NOMO-1 (cell line): ENCODE data around the gene ZBTB20.

Source experiments
- DNase-seq, 2 experiments: peaks; one replicate each; lab custom pipeline; 2025; ENCODE audit not compliant: unreplicated experiment in 2 of 2; lab: John Stamatoyannopoulos, UW

ZBTB20 gene

GRCh38 chr3:114878114-114878839, 268.8 kb downstream of the ZBTB20 start:
- no peak for DNase-seq

DNA sequence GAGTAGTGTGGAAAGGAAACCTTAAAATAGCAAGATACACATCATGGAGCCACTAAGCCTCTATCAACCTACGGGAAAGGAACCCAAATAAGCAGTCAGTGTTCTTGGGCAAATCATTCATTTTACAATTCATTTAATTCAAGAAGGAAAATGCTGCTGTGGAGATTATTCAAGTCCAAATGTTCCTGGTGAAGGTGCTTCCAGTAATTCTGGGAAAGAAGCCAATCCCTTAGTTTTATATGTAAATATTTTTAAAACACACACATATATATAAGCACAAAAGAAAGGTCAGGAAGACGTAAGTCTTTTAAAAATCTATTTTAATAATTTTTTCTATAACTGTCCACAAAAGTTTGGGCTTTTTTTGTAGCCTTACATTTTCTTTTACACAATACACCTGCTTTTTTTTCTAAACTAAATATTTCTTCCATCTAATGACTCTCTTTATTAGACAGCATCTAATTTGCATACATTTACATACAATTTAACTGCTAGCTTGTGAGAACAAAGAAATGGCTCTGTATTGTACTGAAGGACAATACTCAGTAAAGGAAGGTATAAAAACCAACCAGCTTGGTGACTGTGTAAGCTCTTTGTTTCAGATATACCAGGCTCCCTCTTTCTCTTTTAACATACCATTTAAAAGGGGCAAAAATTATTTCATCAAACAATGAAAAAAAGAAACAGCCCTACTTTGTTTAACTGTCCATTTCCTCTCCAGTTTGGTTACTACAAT, 269.5 kb downstream of the ZBTB20 start:
- no peak for DNase-seq

DNA sequence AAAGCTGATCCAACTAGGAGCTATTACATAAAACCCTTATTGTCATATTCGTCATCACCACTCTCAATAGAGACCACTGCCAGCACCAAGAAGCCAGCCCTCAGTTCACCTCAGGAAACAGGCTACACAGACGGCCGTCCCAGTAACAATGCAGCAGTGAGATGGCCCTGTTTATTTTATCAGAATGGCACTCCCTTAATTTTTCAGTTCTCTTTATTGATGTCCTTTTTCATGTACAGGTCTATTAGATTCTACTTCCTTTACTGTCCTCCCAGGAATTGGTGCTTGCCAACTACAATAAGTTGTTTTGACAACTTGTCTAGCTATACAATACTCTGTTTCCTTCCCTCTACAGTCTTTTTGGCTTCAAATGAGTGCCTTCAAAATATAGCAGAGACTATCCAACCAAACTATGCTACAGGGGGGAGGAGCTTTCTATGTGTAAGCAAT, 272.5 kb downstream of the ZBTB20 start:
- DNase-seq: no peak

- DNase-seq: no peak
These were observed 273.5 kb downstream of the ZBTB20 start for GRCh38 chr3:114873591-114873990.

GRCh38 chr3:114872588-114872987, 274.5 kb downstream of the ZBTB20 start:
- DNase-seq: no peak

- DNase-seq: peak in 1 of 2 experiments; percentile 6
These were observed 275.0 kb downstream of the ZBTB20 start for GRCh38 chr3:114872050-114872449.

DNA sequence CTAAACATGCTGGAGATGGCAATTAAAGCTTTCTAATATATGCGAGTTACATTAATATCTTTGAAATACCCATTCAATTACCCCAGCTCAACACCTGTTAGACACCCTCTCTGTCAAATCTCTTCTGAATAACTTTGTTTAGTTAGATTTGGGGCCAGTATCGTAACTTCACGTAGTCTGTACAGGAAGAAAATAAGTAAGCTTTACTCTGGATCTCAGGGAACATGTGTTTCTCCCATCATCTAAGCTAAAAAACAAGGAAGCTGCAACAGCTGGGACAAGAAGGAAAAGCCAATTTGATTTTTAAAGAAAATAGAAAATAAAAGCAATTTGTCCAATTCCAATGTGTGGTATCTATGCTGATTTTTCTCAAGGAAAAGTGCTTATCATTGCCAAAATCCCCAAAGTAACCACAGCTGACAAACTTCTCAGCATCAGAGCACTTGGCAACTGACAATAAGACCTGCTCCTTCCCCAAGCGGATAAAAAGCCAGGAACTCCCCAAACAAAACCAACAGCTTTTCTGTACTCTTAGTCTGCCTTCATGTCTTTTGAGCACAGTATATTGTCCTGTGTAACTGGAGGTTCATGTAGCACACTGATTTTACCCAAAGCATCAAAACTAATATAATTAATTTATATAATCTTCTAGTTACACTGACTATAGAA, 279.1 kb downstream of the ZBTB20 start:
- DNase-seq: no peak

DNA sequence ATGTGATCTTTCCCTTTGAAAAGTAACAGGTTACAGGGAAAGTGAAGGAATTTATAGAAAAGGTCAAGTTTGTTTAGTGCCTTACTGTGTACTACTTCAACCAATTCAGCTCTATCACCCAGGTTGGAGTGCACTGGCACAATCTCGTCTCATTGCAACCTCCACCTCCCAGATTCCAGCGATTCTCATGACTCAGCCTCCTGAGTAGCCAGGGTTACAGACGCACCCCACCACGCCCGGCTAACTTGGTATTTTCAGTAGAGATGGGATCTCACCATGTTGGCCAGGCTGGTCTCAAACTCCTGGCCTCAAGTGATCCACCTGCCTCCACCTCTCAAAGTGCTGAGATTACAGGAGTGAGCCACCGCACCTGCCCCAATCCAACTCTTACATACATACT, 279.7 kb downstream of the ZBTB20 start:
- DNase-seq: no peak

DNA sequence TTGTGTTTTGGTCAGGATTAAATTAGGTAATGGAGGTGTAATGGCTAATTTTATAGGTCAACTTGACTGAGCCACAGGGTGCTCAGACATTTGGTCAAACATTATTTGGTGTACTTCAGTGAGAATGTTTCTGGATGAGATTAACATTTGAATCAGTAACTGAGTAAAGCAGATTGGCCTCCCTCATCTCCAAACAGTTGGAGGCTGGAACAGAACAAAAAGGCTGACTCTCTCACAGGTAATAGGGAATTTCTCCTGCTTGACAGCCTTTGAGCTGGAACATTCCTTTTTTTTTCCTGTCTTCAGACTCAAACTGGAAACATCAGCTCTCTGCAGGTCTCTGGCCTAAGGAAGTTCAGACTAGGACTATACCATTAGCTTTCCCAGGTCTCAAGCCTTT, 280.7 kb downstream of the ZBTB20 start:
- no peak for DNase-seq

DNA sequence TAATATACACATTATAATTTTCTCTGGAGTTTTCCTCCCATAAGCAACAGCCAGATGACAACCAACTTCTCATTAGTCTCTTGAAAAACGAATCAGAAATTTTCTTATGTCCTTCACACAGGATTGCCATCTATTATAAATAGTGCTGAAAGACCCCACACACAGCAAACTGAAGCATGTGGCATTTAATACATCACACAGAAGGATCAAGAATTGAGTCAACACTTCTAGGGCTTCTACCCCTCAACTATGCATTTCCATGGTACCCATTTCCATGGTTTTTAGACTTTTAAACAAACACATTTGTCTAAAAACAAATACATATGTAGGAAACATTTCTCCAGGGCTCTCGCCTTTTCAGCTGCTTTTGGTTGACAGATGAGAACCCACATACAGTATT, 282.1 kb downstream of the ZBTB20 start:
- no peak for DNase-seq

DNA sequence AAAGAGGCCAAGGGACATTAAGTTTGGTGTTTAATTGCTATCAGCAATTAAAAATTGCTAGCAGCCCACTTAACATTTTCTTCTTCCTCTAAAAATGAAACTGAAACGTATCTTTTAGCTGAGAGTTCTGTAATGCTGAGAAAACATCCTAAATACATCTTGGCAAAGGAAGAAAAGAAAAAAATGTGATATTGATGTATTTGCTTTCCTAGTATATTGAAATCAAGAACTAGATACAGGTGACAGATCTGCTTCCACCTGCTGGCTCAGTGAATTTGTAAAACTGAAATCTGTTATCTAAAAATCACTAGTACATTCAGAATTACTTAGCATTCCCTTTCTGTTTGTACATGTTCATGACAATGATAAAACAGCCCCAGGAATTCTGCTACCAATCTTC, 283.2 kb downstream of the ZBTB20 start:
- DNase-seq: no peak

DNA sequence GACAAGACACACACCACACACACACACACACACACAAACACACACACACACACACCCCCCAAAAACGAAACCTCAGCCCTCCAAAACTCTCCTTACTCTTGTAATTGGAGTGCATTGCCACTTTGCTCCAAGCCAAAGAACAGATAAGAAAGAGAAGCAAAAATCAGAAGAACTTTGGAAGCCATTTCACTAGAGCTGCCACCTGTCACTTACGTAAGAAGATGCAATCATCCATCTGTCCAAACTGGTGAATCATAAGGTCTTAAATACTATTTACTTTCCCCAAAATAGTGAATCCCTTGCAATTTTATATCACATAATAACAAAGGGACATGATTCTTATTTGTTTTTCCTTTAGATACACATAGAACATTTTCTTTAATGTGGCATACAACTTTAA, 285.4 kb downstream of the ZBTB20 start:
- DNase-seq: no peak

- DNase-seq: no peak
These were observed 286.6 kb downstream of the ZBTB20 start for GRCh38 chr3:114860531-114860930.

DNA sequence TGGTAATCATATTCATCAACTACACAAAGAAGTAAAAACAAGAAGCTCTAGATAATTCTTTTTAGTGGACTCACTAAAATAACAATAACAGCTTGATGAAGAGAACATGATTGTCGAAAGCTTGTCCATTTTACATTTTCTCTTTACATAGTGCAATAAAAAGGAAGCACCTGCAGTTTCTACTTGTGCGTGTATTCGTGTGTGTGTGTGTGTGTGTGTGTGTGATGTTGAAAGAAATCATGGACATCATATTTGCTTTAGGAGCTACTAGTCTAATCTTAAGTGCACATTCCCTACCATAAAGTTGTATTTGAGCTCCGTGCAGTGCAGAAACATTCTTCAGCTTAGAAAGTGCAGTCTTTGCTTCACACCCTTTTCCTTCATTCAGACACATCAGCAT, 288.8 kb downstream of the ZBTB20 start:
- DNase-seq: no peak

DNA sequence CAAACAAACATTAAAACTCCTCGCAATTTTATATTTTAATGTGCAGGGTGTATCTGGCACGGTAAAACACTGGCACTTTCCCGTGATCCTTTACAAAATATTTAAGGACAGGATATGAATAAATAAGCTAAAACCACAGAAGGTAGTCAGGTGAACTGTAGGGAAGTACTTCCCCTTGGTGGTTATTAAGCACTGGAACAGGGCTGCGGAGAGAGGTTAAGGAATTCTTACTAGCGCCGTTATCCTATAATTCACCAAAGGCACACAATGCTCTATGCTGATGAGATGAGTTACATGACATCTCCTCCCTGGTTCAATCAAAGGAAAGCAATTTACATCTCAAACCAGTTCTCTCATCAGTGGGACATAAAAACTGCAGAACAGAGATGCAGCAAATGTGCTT, 289.8 kb downstream of the ZBTB20 start:
- no peak for DNase-seq

DNA sequence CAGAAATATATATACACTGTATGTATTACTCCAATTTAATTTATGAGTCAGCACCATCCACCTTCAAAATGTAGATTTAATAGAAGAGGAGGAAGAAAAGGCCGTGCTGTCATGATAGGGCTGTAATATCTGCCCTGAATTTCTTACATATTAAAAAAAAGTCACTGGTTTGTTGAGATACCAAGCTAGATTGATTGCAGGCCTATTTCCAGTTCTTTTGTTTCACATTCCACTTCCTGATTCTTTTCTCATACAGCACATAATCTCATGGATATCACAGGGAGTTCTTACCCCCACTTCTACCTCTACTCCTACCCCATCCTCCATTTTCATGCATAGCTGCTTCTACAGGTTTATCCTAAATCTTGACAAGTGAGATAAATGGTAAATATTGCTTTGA, 290.3 kb downstream of the ZBTB20 start:
- no peak for DNase-seq

DNA sequence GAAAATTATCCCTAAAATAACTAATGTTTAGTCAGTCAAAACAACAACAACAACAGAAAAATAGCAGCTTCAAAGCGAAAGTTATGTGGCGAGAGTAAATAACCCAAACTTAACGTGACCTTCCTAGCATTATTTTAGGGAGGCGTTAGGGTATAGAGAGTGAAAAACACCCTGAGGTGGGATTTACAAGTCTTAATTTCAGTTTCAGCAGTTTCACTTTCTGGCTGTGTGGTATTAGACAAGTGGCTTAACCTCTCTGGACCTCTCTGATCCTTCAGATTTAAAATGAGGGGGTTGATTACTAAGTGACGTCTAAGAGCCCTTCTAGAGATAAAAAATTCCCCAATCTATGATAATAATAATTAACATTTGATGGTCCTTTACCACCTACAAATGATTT, 291.2 kb downstream of the ZBTB20 start:
- no peak for DNase-seq

DNA sequence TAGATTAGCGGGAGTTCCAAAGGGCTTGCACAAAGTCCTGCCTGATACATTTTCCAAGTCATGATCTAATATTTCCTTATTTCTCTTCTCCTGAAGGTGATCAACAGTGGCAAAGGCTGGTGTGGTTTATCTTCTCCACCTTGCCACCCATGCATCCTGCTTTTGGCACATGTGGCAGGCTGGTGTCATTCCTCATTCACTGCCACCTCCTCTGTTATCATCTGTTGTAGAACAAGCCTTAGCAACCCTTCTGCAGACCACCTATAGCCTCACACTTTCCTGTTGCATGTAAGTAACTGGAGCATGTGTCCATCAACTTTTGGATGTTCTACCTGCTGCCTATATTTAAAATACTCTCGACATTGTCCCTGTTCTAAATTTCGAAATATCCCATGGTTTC, 294.1 kb downstream of the ZBTB20 start:
- DNase-seq: no peak

DNA sequence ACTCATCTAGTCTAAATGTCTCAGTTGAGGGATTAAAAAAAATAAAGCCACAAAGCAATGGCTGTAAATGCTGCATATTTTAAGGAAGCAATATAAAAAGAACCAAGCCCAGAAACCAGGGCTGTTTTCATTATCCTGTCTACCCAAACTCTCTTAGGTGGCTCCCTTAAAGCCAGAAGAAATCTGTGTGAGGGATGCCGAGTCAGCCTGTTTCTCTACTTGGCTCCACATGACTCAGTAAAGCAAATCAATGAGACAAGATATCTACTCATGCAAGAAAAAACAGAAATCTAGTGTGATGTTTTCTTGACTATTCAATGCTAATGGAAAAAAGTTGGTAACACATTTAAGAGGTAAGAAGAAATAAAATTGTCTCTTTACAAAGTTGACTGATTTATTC, 296.2 kb downstream of the ZBTB20 start:
- DNase-seq: no peak

DNA sequence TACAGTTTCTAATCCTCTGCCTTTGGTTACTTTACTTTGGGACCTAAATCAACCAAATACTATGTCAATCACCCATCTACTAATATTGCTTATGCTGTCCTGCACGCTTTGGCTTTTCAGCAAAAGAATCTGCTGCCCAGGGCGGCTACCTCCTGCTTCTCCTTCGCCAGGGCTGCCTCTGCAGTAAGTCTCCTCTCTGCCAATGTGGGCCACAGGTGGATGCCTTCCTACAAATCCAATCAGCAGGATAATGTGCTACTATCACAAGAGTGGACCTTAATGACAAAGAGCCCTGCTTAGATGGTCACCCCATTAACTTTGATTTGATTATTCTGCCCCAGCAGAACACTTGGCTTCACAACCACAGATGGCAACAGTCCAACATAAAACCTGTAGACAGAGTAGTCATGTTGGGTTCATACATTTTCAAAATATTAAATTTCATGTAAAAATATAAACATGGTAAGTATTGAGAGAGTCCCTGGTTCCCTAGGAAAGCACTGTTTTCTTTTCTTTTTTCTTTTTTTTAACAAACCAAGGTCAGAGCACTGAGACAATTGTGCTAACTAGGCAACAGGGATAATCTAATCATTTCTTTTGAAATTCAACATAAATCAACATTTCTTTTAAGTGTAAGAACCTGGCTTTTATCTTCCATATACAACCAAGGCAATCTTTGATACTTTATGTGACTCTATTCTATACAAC, 298.3 kb downstream of the ZBTB20 start:
- no peak for DNase-seq

- no peak for DNase-seq
These were observed 299.0 kb downstream of the ZBTB20 start for GRCh38 chr3:114848082-114848481.
